LHCN-M2 (cell line): ENCODE results near the gene SLC30A9. TPM values are rescaled to one million over a fixed set of nuclear protein-coding genes. Genes with fewer than 3 reads are reported as not detected.

Experiments
- DNase-seq: peaks from one replicate; pipeline ENCODE4 v3.0.0-alpha.2; 2012; ENCODE audit warnings: low read depth
- polyA plus RNA-seq: library from polyadenylated mRNA; unstranded; fragments of >200 nt; gene quantifications from one replicate; pipeline ENCODE4 v1.2.1, GENCODE V29; 2012; ENCODE audit warnings: missing spikeins
- total RNA-seq: library from RNA; depleted of rRNA; stranded (reverse); fragments of >200 nt; gene quantifications from 2 replicates; pipeline ENCODE4 v1.2.3, GENCODE V29; 2014; rRNA removed

SLC30A9 gene
- 77.7 and 85.8 TPM in 2 replicates for total RNA-seq
- 22.7 TPM for polyA plus RNA-seq

DNA sequence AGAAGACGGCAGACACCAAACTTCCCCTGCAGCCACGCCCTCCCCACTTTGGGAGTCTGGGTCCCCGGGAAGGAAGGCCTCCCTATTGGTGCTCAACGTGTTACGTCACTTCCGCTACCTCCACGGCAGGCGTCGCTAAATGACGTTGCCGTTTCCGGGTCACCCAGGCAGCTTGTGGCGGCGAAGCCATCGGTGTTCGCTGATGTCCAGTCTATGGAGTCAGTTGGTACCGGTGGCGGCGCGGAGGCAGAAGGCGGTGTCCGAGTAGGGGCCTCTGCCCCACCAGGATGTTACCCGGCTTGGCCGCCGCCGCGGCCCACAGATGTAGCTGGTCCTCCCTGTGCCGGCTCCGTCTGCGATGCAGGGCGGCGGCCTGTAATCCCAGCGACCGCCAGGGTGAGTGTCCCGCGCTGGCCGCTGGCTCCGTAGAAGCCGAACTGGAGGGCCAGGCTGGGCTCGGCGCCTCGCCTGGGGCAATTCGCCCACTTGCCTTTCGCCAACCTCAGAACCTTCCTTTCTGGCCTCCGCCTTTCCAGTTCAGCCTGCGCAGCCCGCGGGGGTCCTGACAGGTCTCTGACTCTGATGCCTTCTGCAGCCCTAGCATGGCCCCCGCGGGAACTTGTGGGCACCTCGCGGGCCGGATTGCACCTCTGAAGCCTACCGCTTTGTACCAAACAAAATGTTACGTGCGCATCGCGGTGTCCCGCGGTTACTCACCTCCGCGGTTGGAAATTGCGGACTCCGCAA is at the start of gene SLC30A9:
SLC30A9 (plus strand) TSS at position 166 of the 747 bp plus-strand sequence; CDS start at position 288, 122 bp downstream.
- peak; percentile 92 for DNase-seq

DNA sequence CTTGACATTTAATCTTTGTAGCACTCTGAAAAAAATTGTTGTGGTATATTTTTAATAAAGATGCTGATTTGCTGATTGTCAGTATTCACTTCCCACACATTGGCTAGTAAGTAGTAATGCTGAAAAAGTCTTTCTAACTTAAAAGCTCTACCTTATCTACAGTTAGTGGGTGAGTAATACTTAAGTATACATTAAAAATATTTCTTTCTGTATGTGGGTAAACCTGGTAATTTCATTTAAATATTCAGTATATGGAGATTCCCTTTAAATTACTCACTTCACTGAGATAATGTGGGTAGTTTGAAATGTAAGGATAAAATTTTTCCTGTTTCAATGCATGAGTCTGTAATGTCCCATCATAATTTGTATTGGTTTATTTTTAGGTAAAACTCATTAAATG is 49.5 kb upstream of the SLC30A9 start:
- no peak for DNase-seq

DNA sequence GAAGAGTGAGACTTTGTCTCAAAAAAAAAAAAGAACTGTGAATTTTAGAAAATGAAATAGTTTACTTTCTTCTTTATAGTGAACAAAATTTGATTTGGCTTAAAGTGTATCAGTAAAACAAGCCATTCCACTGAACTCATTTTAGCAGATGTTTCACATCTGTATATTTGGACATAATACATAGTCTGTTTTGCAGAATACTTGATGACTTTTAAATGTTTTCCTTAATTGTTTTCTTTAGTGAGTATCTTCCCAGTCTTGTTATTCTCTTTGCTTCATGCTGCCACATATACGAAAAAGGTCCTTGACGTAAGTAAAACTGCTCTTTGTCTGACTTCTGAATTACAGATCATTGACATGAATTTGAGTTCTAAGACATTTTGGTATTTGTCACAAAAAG is 46.8 kb upstream of the SLC30A9 start:
- DNase-seq, result no peak

DNA sequence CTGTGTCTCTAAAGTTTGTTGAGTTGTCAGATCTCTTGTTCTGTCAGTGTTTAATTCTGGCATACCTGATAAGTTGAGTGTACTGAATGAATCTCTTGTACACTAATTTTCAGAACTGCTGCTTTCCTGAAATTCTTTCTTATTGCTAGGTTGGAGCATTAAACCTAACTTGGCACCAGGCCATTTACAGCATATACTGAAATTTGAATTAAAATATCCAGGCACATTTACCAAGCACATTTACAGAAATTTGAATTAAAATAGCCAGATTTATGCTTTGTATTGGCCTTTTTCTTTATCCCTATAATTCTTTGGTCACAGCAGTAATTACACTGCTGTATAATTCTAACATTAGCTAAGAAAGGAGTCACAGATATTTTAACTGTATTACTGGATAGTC is 46.2 kb upstream of the SLC30A9 start:
- DNase-seq, result no peak

- no peak for DNase-seq
These were observed 40.8 kb upstream of the SLC30A9 start for GRCh38 chr4:41949531-41949930.

GRCh38 chr4:41957634-41958033 is 32.7 kb upstream of the SLC30A9 start:
- DNase-seq, result peak; percentile 40

GRCh38 chr4:41963105-41963504 is 27.2 kb upstream of the SLC30A9 start:
- peak; percentile 16 for DNase-seq

DNA sequence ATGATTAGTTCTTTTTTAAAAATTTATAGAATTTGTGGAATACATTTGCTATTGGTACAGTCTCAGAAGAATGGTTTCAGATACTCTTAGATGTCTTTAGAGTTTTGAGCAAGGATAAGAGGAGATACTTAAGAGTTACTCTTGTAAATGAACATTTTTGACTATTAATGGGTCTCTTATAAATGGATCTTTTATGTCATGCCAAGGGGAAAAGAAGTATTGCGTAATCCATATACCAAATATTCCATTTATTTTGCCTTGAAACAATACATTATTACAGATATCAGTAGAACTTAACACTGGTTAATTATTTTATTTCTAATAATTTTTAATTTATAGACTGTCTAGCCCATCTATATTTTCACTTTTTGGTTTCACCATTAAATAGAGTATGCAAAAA is 25.9 kb upstream of the SLC30A9 start:
- no peak for DNase-seq

GRCh38 chr4:41967392-41967791 is 22.9 kb upstream of the SLC30A9 start:
- DNase-seq, result no peak

- DNase-seq, result no peak
These were observed 20.7 kb upstream of the SLC30A9 start for GRCh38 chr4:41969671-41970070.

GRCh38 chr4:41975341-41975740 is 15.0 kb upstream of the SLC30A9 start:
- no peak for DNase-seq

DNA sequence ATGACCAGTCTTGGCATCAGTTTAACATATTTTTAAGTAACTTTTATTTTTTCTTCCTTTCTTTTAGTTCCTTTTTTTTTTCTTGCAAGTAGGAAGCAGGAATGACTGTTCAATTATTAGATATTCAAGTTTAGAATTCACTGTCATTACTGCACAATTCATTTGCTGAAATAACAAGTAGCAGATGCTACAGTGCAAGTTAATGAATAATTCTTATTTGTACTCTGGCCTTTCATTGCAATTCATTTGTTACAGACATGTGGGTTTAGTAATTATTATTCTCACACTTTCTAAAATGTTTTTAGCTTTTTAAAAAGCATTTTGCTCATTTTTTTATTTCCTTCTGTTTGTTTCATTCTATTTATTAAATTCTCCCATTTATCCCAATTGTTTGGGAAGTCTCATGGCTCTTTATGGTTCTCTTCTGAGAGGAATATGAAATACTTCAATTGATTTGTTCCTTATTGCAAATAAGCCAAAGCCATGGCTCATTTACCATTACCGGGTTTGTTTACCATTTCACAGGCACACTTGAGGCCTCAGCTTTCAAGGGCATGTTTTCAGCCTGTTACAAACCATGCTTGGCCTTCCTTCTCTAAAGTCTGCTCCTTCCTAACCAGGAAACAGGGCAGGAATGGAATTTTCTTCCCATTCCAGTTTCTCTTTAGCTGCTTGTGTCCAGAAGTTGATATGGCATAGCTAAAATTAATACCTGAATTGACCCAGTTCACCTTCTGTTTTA is 13.4 kb upstream of the SLC30A9 start:
- DNase-seq, result no peak

DNA sequence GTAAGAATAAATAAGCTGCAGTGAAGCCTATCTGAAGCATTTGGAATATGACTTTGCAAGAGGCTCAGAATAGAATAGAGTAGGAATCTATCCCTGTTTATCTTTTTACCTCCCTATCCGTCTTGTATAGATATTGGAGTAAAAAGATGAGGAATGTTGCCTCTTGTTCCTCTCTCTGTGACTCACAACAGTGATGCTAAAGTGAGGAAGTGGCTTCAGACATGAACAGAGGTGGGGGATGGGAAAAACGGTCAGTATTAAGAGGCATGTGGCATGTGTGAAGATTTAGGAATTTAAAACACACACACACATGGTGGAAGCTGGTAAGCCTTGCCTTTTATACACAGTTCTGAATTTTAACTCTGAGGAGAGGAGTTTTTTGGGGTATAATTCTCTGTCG is 12.6 kb upstream of the SLC30A9 start:
- DNase-seq, result peak; percentile 77

DNA sequence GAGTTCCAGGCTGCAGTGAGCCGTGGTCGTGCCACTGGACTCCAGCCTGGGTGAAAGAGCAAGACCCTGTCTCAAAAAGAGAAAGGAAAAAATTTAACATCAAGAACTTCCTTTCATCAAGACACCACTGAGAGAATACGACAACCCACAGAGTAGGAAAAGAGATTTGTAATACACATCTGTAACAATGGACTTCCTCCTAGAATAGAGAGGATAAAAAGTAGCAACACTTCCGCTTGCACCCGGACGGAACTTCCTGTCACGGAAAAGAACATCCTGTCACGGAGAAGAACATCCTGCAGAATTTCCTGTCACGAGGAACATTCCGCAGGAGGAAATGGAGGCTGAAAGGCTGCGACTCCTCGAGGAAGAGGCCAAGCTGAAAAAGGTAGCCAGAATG is 8.9 kb upstream of the SLC30A9 start, which contains the start of gene DCAF4L1:
DCAF4L1 (plus strand) TSS at position 301 of the 400 bp plus-strand sequence; CDS start at position 338, 37 bp downstream.
- DNase-seq, result no peak

- DNase-seq, result no peak
These were observed 7.6 kb upstream of the SLC30A9 start for GRCh38 chr4:41982716-41983115.

- no peak for DNase-seq
These were observed 5.2 kb upstream of the SLC30A9 start for GRCh38 chr4:41985151-41985550.

DNA sequence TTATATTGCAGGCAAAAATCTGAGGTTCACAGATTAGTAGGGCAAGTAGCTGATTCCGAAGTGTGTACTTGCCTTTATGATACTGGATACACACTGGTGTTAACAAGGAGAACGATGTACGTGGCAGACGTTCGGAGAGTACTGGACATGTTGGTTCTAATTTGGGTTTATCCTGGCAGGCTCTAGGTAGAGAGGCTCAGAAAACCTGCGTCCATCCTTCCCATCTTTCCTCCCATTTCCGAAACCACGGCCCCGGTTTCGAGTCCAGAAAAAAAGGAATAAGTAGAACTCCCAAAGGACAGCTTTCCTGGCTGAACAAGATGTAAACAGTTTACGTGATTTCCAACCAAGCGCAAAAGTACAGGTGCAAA is 351 bp upstream of the SLC30A9 start:
- no peak for DNase-seq

GRCh38 chr4:41991916-41992767 is 1.8 kb downstream of the SLC30A9 start:
- DNase-seq, result no peak

DNA sequence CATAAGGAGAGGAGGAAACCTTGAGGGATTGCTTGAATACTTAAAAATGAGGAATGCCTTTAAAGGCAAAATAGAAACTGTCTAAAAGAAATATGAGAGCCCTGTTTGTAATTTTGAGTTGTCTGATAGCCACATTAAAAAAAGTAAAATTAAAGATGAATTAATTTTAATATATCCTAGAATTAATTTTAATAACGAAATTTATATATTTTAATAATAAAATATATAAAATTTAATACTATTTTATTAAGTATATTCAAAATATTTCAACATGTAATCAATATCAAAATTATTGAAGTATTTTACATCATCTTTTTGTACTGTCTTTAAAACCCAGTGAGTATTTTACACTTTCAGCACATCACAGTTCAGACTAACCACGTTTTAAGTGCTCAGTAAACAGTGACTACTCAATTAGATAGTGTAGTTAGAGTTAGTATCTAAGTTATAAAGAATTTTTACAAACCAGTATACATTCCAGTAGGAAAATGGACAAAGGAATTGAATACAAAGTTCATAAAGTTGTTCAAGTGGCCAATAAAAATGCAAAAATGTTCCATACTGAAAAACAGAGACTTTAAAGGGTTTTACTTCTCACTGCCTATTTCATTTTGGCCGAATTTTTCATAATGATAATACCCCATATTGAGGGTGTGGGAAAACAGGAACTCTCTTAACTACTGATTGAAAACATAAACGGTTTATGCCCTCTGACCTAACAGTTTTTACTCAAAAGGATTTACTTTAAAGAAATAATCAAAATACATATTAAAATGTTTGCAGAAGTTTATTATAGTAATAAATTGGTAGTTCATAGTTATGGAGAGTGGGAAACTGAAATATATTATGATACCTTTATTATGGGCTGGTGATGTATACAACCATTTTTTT is 2.9 kb downstream of the SLC30A9 start:
- no peak for DNase-seq

DNA sequence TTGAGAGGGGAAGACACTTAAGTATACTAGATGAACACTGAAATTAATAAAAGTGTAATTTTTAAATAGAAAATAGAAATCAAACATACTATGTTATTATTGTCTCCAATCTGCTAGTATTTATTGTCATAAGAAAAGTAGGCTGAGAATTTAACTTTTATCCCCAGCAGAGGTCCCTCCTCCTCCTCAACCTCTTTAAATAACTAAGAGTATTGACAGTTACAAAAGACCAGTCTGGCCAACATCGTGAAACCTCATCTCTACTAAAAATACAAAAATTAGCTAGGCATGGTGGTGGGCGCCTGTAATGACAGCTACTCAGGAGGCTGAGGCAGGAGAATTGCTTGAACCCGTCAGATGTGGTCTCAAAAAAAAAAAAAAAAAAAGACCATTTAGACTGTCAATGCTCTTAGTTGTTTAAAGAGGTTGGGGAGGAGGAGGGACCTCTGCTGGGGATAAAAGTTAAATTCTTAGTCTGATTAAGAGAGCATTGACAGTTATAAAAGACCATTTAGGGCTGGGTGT is 4.2 kb downstream of the SLC30A9 start:
- DNase-seq, result no peak

- no peak for DNase-seq
These were observed 7.7 kb downstream of the SLC30A9 start for GRCh38 chr4:41998019-41998418.
